ENCODE data around the gene NKAIN4. TPM values are rescaled to one million over a fixed set of nuclear protein-coding genes. Genes with fewer than 3 reads are reported as not detected.

The NKAIN4 gene
- total and polyA plus RNA-seq, 8 donors: 1.1 to 18.1 (median 7.8) TPM; not detected in 1

DNA sequence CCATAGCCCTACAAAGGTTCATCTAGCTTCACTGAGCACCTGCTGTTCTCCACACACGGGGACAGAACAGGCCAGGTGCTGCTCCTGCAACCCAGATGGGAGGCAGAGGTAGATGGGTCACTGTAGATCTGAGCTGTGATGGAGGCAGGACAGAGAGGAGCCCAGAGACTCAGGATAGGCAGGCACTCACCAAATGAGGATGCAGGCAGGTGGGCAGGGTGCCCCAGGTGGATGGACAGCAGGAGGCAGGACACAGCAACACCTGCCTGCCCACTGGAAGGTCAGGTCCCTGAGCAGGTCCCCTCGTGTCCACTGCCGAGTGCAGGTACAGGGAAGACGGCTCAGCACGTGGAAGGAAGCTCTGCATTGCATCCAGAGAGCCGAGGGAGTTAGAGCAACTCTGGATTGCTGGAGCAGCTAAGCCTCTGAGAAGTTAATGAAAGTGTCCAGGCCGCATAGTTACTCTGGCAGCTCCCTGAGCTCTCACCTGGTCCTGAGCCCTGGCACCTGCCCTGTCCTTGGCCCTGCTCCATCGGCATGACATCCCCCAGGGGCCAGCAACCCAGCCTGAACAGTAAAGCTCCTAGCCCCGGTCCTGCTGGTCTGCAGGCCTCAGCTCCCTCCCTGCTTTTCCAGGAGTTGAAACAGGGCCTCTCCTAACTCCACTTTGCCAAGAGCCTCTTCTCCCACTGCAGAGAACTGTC lies 33.4 kb downstream of the NKAIN4 start:
- no peaks in the 10 kb centered on the region for H3K36me3 ChIP-seq
- H3K27ac ChIP-seq: no peak overlapping the region
- no peak overlapping the region for H3K4me3 ChIP-seq
- peak in 1 of 4 donors; percentile 50 for DNase-seq
- peaks cover 0 to 17% of the 10 kb centered on the region in 2 donors for H3K27me3 ChIP-seq
- intact Hi-C loops (cut with DNase I): no loop called here
- TF ChIP-seq, protein P1, sequence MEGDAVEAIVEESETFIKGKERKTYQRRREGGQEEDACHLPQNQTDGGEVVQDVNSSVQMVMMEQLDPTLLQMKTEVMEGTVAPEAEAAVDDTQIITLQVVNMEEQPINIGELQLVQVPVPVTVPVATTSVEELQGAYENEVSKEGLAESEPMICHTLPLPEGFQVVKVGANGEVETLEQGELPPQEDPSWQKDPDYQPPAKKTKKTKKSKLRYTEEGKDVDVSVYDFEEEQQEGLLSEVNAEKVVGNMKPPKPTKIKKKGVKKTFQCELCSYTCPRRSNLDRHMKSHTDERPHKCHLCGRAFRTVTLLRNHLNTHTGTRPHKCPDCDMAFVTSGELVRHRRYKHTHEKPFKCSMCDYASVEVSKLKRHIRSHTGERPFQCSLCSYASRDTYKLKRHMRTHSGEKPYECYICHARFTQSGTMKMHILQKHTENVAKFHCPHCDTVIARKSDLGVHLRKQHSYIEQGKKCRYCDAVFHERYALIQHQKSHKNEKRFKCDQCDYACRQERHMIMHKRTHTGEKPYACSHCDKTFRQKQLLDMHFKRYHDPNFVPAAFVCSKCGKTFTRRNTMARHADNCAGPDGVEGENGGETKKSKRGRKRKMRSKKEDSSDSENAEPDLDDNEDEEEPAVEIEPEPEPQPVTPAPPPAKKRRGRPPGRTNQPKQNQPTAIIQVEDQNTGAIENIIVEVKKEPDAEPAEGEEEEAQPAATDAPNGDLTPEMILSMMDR (IDR thresholded peaks at IDR 0.05): no peak
- no peak for ATAC-seq
- H3K9me3 ChIP-seq: no peaks in the 10 kb centered on the region
- peaks cover 5 to 11% of the 10 kb centered on the region in 2 donors for H3K4me1 ChIP-seq

DNA sequence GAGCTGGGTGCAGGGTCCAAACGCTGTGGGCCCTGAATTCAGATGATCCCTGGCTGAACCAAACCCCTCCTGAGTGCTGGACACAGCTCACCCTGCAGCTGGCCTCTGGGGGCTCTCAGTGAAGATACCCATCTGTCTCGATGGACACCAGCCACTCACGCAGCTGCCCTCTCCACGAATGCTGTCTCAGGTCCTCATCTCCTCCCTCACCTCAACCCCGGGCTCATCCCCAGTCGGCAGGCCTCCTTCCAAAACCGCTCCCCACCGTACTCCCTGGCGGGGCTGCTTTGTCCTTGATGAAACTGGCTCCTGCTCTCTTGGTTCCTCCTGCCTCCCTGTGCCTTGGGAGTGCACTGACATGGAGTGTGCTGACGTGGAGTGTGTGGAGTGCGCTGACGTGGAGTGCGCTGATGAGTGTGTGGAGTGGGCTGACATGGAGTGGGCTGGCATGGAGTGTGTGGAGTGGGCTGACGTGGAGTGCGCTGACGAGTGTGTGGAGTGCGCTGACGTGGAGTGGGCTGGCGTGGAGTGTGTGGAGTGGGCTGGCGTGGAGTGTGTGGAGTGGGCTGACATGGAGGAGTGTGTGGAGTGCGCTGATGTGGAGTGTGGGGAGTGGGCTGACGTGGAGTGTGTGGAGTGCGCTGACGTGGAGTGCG lies 34.3 kb downstream of the NKAIN4 start:
- no peak overlapping the region for H3K4me3 ChIP-seq
- intact Hi-C loops (cut with DNase I): no loop called here
- TF ChIP-seq, protein P1 (IDR thresholded peaks at IDR 0.05): no peak
- H3K27ac ChIP-seq: no peak overlapping the region
- no peaks in the 10 kb centered on the region for H3K9me3 ChIP-seq
- H3K36me3 ChIP-seq: no peaks in the 10 kb centered on the region
- peaks cover 0 to 17% of the 10 kb centered on the region in 2 donors for H3K27me3 ChIP-seq
- DNase-seq (peak in 1 of 4 donors; percentile 10), ATAC-seq (no peak)
- H3K4me1 ChIP-seq: peaks cover 7 to 17% of the 10 kb centered on the region in 2 donors

DNA sequence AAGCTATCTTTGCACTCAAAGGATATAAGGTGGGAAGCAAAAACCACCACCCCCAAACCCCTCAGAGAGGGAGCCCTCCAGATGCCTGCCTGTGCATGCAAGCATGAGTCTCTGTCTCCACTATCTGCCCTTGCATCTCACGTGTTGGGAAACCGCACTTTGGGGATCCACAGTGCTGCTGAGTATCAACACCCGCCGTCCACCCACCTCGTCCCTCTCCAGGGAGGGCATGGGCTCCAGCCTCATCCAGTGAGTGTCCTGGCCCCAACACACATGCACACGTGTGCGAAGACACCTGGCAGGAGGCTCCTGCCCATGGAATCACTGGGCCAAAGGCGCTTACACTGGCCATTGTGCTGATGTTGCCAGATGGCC lies 34.8 kb downstream of the NKAIN4 start:
- Histone ChIP-seq H3K4me1 (peaks cover 13 to 19% of the 10 kb centered on the region in 2 donors), H3K36me3 (no peaks in the 10 kb centered on the region), H3K27ac (no peak overlapping the region), H3K27me3 (peaks cover 0 to 17% of the 10 kb centered on the region in 2 donors), H3K4me3 (no peak overlapping the region), H3K9me3 (no peaks in the 10 kb centered on the region)
- DNase-seq (peak in 1 of 4 donors; percentile 25), ATAC-seq (no peak)
- intact Hi-C loops (cut with DNase I): no loop called here
- TF ChIP-seq, protein P1 (IDR thresholded peaks at IDR 0.05): no peak

DNA sequence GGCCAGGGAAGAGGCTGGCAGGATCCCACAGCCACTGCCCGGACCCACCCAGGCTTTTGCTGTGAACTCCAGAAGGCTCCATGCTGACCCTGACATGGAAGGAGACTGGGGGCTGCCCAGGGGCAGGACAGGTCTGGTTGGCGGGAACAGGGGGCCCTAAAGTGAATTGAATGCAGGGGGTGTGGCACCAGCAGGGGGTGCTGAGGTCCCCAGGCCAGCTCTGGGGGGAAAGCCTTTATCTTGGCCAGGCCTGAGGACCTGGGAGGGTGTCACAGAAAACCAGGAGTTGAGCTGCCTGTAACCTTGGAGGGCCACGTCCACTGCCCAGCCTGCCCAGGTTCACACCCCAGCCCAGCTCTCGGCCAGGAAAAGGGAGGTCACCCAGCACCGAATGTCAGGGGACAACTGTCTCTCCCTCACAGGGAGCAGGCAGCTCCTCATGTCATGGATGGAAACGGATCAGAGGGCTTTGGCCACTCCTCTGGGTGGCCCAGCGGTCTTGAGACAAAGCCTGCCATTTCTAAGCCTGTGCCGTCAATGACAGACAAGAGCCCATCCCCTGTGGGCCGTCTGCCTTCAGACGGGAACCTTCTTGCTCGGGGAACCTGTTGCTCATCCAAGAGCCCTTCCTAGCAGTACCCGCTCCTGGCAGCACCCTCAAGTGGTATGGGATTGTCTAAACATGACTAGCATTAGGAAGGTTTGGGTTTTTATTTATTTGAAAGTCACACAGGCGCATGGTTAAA lies 35.4 kb downstream of the NKAIN4 start:
- Histone ChIP-seq H3K4me1 (peaks cover 18 to 24% of the 10 kb centered on the region in 2 donors), H3K27me3 (peaks cover 0 to 17% of the 10 kb centered on the region in 2 donors), H3K9me3 (no peaks in the 10 kb centered on the region), H3K27ac (no peak overlapping the region), H3K4me3 (no peak overlapping the region), H3K36me3 (peaks cover 0 to 4% of the 10 kb centered on the region in 2 donors)
- DNase-seq (no peak), ATAC-seq (no peak)
- intact Hi-C loops (cut with DNase I): no loop called here
- TF ChIP-seq, protein P1 (IDR thresholded peaks at IDR 0.05): no peak

DNA sequence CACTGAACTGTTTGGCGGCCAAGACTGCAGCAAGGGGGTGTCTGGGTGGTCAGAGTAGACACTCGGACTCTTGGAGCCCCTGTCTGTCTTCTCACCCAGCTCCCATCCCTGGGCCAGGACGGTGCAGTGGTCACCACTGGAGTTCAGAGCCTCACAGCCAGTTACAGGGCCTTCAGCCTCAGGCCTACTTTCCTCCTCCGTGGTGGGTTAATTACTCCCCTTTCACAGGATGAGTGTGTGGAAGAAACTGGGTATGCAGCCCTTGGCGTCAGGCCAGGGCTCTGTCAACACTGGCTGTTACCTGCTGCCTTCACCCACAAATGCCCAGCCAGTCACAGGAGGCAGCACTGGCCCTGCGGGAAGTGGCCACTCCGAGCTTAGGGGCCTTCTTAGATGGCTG lies 36.6 kb downstream of the NKAIN4 start:
- intact Hi-C loops (cut with DNase I): no loop called here
- Histone ChIP-seq H3K27me3 (peaks cover 0 to 17% of the 10 kb centered on the region in 2 donors), H3K9me3 (no peaks in the 10 kb centered on the region), H3K36me3 (peaks cover 0 to 15% of the 10 kb centered on the region in 2 donors), H3K4me3 (no peak overlapping the region), H3K4me1 (peaks cover 20 to 36% of the 10 kb centered on the region in 2 donors), H3K27ac (no peak overlapping the region)
- TF ChIP-seq, protein P1 (IDR thresholded peaks at IDR 0.05): no peak
- ATAC-seq: no peak
- no peak for DNase-seq
